ENCODE measurements around the gene SCO1.
"Not testable (repeated sequence)": the region's sequence is repeated elsewhere in the genome, so short reads cannot be mapped to it uniquely, and the experiment has no call there.

The SCO1 gene

DNA sequence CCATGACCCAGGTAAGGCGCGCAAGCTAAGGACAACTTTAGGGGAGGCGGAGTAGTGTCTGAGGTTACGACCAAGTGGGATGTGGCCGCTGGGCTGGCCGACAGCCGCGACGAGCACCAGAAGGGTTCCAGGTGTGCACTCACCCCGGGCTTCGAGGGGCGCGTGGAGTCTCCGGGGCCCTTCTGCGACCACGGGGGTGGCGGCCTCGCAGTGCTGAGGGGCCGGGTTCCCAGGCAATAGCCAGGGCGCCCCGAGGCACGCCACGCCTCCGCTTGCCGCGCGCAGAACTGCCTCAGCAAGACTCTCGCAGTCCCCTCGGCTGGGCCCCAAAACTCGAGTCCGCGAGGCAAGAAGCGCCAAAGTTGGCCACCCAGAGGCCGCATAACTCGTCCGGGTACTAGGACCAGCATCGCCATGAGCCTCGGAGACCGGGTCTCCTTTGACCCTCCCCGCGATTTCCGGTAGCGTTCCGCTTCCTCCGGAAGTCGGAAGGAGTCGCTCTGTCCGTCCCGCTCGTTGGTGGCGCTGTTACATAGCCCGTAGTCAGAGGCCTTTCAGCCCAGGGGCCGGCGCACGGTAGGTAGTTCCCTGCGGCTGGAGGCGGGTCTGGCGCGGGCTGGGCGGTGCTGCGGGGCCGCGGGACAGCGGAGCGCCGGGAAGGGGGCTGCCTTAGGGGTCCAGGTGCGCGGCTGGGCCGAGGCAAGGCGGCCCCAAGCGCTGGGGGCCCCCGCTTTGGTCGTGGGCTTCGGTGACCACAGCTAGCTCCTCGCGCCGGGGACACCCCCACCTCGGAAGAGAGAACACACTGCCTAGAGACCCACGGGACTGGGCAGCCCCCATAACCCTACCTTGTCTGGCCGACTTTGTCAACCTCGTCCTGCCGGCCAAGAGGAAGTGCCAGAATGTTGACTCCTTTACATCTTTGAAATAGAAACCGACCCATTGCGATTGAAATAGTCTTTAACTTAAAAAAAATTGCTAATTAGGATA lies at the start of gene SCO1, which contains the start of gene ADPRM:
Gene SCO1 (minus strand): TSS at position 442 of the 990 bp plus-strand sequence. CDS start 26 bp downstream, at position 416.
Gene ADPRM (plus strand): TSS at position 503 of the 990 bp plus-strand sequence. CDS start 7,333 bp downstream, outside the sequence.
- peak; percentile 95 for DNase-seq

- DNase-seq, result peak; percentile 48
These were observed 47.9 kb upstream of the SCO1 start for GRCh38 chr17:10745231-10745630.

DNA sequence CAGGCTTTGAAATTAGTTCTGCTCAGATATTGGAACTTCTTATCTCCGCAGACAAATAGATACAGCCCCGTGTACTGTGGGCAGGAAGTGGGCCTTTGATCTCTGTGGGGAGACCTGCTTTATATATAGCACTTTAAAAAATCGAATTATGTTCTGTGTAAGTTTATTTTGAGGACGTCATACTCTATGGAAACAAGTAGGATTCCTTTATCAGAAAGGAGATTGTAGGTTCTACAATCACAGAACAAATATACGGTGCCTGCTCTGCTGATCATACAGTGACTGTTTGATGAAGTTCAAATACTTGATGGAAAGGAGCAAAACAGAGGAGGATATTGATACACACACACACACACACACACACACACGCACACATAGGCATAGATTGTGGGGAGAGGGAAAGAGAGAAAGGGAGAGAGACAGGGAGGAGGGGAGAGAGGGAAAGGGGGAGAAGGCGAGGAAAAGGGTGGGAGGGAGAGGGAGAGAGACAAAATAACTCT lies 47.2 kb upstream of the SCO1 start:
- DNase-seq, result no peak

DNA sequence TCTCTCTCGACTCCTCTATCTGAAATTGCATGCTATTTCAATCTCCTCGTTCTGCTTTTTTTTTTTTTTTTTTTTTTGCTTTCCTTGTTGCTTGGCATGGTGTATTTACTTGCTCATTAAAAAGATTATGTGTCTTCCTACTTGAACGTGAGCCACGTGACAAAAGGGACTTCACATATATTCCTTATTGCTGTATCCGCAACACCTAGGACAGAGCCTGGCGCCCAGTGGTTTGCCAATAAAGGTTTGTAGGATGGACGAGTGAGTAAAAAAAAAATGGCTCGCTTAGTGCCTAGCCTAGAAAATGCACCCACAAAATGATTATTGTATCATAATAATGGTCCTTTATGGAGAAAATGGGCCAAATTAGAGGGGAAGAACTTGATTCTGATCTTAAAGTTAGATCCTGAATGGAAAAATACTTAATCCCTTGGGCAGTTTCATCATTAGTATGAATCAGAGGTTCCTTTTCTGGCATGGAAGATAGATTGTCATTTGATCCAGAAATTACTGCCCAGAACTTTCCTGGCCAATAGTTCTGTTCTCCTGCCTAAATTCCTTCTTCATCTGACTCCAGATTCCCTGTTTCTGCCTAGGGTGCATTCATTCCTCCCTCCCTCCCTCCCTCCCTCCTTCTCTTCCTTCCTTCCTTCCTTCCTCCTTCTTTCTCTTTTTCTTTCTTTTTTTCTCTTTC lies 46.1 kb upstream of the SCO1 start:
- peak; percentile 56 for DNase-seq

DNA sequence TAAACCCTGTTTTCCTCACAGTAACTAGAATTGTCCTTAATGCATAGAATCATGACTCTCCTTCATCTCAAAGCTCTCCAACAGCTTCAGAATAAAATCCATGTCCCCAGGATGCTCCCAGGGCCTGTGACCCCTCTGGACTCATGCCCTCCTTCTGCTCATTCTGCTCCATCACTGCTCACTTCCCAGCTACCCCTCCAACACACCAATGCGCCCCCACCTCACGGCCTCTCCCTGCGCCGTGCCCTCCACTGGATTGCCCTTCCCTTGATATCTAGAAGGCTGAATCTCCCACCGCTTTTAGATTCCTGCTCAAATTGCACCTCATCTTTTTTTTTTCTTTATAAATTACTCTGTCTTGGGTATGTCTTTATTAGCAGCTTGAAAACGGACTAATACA lies 45.1 kb upstream of the SCO1 start:
- no peak for DNase-seq

DNA sequence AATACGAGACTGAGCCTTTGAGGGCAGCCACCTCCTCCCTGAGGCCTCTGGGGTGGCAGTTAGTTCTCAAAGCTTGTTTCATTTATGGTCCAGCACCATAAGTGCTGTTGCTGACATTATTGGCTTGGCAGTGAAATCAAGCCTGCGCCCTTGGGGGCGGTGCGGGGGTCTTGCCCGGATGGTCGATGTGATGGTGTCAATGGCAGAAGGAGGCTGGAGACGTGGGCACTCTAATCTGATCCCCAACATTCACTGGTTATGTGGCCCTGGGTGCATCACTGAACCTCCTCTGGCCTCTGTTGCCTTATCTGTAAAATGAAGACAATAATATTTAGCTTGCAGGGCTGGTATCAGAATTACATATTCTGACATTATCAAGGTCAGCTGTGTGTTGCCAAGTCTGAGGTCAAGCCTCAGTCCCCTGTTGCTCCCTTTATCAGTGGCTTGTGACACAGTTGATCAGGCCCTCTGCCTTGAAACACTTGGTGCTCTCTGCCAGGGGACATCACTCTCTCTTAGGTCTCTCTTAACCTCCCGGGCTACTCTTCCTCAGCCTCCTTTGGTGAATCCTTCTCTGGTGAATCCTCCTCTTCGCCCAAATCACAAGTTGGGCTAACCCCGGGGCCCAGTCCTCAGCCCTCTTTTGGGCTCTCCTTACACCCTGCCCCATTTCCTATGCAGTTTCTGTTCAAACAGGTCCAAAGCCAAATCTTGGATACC lies 44.2 kb upstream of the SCO1 start:
- DNase-seq, result no peak

DNA sequence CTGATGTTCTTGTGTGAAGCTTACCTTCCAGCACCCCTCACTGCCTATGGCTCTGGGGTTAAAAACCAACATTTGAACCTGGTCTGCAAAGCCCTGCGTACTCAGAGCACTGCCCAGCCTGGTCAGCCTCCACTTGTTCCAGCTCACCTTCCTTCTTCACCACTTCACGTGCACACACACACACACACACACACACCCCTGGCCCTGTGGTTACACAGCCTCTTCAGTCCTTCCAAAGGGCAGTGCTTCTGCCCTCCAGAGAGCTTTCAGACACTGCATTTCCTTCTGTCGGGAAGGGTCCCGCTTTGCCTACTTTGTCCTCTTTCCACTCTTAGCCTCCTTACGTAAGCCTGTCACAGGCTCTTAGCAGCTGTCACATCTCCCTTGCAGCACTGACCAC lies 42.1 kb upstream of the SCO1 start:
- DNase-seq, result no peak

GRCh38 chr17:10738521-10739258 lies 41.4 kb upstream of the SCO1 start:
- no peak for DNase-seq

DNA sequence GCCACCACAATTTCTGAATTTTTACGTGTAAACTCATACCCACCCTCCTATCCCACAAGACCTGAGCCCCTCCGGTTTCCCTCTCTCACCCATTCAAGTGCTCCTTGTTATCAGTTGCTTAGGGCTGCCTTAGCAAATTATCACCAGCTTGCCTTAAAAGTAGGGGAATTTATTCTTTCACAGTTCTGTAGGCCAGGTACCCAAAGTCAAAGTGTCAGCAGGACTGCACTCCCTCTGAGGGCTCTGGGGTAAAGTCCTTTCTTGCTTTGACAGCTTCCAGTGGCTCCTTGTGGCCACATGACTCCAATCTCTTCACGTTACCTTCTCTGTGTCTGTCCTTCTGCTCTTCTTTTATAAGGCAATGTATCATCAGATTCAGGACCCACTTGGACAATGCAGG lies 40.4 kb upstream of the SCO1 start:
- DNase-seq, result no peak

DNA sequence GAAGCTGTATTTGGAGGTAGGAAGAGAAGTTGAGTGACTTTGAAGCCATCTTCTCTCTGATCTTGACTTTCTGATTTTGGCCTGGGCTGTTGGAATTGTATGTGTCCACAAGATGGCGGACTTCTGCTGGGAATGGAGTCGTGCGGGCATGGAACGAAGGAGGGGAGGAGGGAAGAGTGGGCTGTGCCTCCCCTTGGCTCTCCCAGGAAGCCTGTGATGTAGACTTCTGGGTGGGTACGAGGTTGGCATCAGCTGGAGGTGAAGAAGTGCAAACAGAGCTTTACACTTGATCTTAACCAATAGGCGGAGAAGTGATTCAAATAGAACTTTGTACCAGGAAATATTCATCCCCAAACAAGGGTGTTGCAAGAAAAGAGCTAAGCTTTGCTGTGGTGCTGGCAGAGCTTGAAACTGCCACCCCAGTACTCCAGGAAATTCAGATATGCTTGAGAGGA lies 39.9 kb upstream of the SCO1 start:
- peak; percentile 57 for DNase-seq

DNA sequence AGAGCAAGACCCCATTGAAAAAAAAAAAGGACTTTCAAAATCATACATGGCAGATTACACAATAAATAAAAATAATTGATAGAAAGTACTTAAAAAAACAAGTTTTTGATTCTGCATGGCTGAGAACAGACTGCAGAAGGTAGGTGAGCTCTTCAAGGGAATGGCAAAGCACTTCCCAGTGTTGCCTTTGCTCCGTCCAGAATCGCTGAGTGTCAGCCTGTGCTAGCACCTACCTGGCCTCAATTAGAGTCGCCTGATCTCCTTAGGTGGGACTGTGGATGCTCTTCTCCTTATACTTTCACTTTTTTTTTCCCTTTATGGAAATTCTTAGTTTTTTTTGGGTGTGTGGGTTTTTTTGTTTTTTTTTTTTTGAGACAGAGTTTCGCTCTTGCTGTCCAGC lies 38.5 kb upstream of the SCO1 start:
- no peak for DNase-seq

DNA sequence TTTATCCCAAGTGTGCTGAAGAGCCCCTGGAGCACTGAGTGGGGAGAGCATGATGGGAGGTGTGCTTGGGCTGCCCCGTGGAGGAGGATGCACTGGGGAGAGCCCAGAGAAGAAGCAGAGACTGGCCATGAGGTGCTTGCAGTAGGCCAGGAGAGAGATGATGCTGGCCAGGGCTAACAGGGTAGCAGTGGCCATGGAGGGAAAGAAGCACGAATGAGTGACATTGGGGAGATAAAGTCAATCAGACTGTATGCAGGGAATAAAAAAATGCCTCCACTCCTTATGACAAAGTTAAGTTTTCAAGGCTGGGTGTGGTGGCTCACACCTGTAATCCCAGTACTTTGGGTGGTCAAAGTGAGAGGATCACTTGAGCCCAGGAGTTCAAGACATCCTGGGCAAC lies 37.9 kb upstream of the SCO1 start:
- DNase-seq, result no peak

- DNase-seq, result no peak
These were observed 36.3 kb upstream of the SCO1 start for GRCh38 chr17:10733666-10734065.

DNA sequence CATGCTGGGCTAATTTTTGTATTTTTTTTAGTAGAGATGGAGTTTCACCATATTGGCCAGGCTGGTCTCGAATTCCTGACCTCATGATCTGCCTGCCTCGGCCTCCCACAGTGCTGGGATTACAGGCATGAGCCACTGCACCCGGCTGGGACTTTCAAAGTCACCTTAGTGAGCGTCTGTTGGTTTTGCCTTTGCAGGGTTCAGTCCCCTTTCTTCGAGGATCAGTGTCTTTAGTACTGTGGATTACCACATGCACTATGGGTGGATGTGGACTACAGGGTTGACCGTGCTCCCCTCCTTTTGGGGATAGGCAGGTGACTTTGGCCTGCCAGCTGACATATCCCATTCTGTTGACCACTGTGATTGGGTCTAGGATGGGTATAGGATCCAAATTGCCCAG lies 34.8 kb upstream of the SCO1 start:
- DNase-seq, result not testable (repeated sequence)

- DNase-seq, result no peak
These were observed 34.1 kb upstream of the SCO1 start for GRCh38 chr17:10731408-10731879.

GRCh38 chr17:10730247-10730646 lies 32.9 kb upstream of the SCO1 start:
- peak; percentile 1 for DNase-seq

DNA sequence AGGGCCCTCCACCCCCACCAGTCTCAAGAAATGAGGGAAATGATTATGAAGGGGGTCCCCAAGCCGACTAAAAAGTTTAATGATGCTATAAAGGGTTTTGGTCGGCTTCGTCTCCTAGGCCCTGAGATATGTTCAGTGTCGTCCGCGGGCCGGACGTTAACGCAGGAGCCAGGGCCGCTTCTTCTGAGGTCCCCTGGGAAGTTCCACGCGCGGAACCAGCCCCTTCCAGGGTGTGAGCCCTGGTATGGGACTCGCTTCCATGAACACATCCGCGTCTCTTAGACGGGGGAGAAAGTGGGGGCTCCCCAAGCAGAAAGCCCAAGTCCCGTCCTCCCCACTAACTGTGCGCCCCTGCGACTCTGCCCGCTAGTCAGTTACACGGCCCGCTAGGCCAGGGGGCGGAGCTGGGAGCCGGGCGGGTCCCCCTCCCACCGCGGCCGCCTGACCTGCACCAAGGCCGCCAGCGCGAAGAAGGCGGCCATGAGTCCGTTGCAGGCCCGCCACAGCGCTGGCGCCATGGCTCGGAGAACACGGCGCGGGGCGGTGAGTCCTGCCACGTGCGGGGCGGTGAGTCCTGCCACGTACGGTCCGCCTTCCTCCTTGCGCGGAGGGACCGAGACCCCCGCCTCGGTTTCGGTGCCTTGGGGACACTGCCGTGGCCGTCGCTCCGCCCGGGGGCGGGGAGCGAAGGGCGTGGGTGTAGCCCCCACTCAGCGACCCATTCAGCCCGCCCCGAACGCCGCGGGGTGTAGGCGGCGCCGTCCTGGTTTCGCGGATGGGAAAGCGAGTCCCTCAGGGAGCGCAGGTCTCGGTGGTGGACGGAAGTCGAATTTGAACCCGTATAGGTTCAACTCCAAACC lies 32.2 kb upstream of the SCO1 start, which contains the start of gene TMEM220:
Gene TMEM220 (minus strand): TSS at position 690 of the 860 bp plus-strand sequence. CDS start 172 bp downstream, at position 518.
- DNase-seq, result peak; percentile 74

DNA sequence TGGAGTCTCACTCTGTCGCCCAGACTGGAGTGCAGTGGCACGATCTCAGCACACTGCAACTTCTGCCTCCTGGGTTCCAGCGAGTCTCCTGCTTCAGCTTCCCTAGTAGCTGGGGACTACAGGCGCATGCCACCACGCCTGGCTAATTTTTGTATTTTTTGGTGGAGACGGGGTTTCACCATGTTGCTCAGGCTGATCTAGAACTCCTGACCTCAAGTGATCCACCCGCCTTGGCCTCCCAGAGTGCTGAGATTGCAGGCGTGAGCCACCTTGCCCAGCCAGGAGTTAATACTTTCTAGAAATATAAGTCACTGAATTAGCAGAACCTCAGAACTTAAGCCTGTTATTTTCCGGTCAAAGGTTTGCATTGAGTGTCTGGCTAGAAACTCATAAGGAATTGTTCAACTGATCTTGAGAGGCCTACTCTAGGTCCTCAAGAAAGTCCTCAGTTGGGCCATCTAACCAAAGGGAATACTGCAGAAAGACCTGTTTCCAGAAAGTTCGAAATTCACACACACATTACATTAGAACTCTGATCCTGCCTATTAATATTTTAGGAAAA lies 31.1 kb upstream of the SCO1 start:
- DNase-seq, result no peak

DNA sequence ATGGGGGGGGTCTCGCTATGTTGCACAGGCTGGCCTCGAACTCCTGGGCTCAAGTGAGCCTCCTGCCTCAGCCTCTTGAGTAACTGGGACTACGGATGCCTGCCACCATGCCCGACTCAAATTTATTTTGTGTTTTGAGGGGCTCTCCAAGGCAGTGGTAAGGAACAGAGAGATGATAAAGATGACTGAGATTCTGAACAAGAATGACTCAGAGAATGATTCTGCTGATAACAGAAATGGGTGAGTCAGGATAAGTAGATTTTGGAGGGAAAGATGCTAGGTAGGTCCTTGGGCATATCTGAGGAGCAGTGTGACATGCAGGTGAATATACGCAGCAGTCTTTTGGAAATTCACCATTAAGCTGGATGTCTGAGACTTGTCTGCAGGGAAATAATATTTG lies 29.9 kb upstream of the SCO1 start:
- peak; percentile 11 for DNase-seq

- no peak for DNase-seq
These were observed 28.9 kb upstream of the SCO1 start for GRCh38 chr17:10726196-10726595.
